MCF 10A (cell line): ENCODE results near the gene LRRK1. TPM values are rescaled to one million over a fixed set of nuclear protein-coding genes. Genes with fewer than 3 reads are reported as not detected.

ENCODE experiments used
- BruUV-seq: library from RNA; stranded (reverse); fragments of 400-500 nt; replicated peaks from 2 replicates; lab custom pipeline; 2021; lab: Mats Ljungman, UMichigan
- CTCF ChIA-PET: fragments of 300-600 bp; sonication (Branson Sonifier 250); formaldehyde crosslinking; extraction: SDS; loops from one replicate; lab custom pipeline; 2021; ENCODE audit warnings: antibody characterized with exemption, inconsistent platforms; lab: Yijun Ruan, JAX
- POLR2A ChIA-PET: fragments of 300-600, 350-650 bp; sonication (Branson Sonifier 250); formaldehyde crosslinking; extraction: SDS; loops from one replicate; lab custom pipeline; 2020; ENCODE audit warnings: antibody characterized with exemption, inconsistent platforms; lab: Yijun Ruan, JAX
- DNase-seq: peaks from one replicate; pipeline ENCODE4 v3.0.0-alpha.2; 2018; ENCODE audit not compliant: unreplicated experiment
- H3K27ac Mint-ChIP-seq: one replicate; pipeline ENCODE4 v1.8.0; 2022; ENCODE audit warnings: mild to moderate bottlenecking, low read depth, mixed read lengths; ENCODE audit not compliant: unreplicated experiment
- H3K27me3 Mint-ChIP-seq: one replicate; pipeline ENCODE4 v1.8.0; 2022; ENCODE audit warnings: mixed read lengths; ENCODE audit not compliant: insufficient read depth, unreplicated experiment
- H3K36me3 Mint-ChIP-seq: one replicate; pipeline ENCODE4 v1.8.0; 2022; ENCODE audit warnings: mild to moderate bottlenecking, moderate library complexity, mixed read lengths; ENCODE audit not compliant: insufficient read depth, unreplicated experiment
- H3K4me1 Mint-ChIP-seq: one replicate; pipeline ENCODE4 v1.8.0; 2022; ENCODE audit warnings: mixed read lengths; ENCODE audit not compliant: insufficient read depth, unreplicated experiment
- H3K4me3 Mint-ChIP-seq: one replicate; pipeline ENCODE4 v1.8.0; 2022; ENCODE audit warnings: mild to moderate bottlenecking, moderate library complexity, mixed read lengths; ENCODE audit not compliant: unreplicated experiment
- H3K9me3 Mint-ChIP-seq: one replicate; pipeline ENCODE4 v1.8.0; 2022; ENCODE audit warnings: mixed read lengths; ENCODE audit not compliant: unreplicated experiment
- intact Hi-C: fragments of 100-400 bp; cut with micrococcal nuclease; formaldehyde crosslinking; loops from 2 replicates; pipeline ENCODE4 v1.14.1; 2022
- total RNA-seq: library from RNA; stranded (reverse); gene quantifications from 2 replicates; pipeline ENCODE4 v1.2.3, GENCODE V29; 2022
- TF ChIP-seq, protein P1 (sequence below): fragments of 200-600 bp; IDR thresholded peaks from one replicate; pipeline ENCODE4 v1.8.0; 2022; ENCODE audit warnings: antibody characterized with exemption, mild to moderate bottlenecking; ENCODE audit not compliant: unreplicated experiment

Gene LRRK1
- total RNA-seq, 1 experiment from 2014 or later = 15.4 TPM

DNA sequence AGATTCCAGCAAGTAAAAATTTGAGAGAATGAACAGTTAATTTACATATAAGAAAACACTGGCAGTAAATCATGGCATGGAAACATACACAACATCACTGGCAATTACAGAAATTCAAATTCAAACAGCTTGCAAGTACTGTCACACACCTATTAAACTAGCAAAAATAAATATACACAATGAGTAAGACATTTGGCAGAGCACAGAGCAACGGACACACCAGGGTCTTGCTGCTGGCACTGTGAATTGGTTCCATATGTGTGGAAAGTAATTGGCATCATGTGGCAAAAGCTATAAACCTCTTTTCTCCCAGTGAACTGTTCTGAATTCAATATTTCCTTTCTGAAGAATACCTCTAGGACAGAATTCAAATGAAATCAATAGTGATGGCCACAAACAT, 78.3 kb downstream of the LRRK1 start:
- H3K9me3 Mint-ChIP-seq = no peaks in the 10 kb centered on the region
- TF ChIP-seq, protein P1, sequence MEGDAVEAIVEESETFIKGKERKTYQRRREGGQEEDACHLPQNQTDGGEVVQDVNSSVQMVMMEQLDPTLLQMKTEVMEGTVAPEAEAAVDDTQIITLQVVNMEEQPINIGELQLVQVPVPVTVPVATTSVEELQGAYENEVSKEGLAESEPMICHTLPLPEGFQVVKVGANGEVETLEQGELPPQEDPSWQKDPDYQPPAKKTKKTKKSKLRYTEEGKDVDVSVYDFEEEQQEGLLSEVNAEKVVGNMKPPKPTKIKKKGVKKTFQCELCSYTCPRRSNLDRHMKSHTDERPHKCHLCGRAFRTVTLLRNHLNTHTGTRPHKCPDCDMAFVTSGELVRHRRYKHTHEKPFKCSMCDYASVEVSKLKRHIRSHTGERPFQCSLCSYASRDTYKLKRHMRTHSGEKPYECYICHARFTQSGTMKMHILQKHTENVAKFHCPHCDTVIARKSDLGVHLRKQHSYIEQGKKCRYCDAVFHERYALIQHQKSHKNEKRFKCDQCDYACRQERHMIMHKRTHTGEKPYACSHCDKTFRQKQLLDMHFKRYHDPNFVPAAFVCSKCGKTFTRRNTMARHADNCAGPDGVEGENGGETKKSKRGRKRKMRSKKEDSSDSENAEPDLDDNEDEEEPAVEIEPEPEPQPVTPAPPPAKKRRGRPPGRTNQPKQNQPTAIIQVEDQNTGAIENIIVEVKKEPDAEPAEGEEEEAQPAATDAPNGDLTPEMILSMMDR = no peak
- no peaks in the 10 kb centered on the region for H3K27me3 Mint-ChIP-seq
- H3K4me3 Mint-ChIP-seq = no peak overlapping the region
- no peak overlapping the region for H3K27ac Mint-ChIP-seq
- no peak for DNase-seq
- BruUV-seq = no TSS peak
- intact Hi-C loops = no loop called here
- ChIA-PET POLR2A (interaction anchor here (1.0 kb wide), 1 partner anchor 94 kb away, joined by 3 read pairs; no protein-coding TSS in a partner anchor), CTCF (interaction anchor here (0.6 to 1.2 kb wide), 2 partner anchors 9 to 114 kb away, joined by 3 to 4 read pairs; no protein-coding TSS in a partner anchor)
- H3K36me3 Mint-ChIP-seq = peaks cover 16% of the 10 kb centered on the region
- H3K4me1 Mint-ChIP-seq = no peaks in the 10 kb centered on the region

DNA sequence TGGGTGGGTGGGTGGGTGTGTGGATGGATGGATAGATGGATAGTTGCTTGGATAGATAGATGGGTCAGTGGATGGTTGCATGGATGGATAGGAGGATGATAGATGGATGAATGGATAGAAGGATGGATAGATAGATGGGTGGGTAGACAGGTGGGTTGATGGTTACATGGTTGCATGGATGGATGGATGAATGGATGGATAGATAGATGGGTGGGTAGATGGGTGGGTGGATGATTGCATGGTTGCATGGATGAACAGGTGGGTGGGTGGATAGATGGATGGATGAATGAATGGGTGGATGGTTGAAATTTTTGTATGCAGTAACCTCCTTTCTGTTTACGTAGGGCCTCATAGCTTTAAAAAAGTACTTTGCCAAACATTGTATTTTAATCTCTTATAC, 79.5 kb downstream of the LRRK1 start:
- DNase-seq = no peak
- CTCF ChIA-PET = interaction anchor here (1.0 to 2.8 kb wide), 3 partner anchors 10 to 80 kb away, joined by 3 to 13 read pairs (median 7); partner anchors contain the start of gene LRRK1
- no peaks in the 10 kb centered on the region for H3K9me3 Mint-ChIP-seq
- H3K4me3 Mint-ChIP-seq = no peak overlapping the region
- intact Hi-C loops = no loop called here
- H3K27ac Mint-ChIP-seq = no peak overlapping the region
- BruUV-seq = no TSS peak
- no peaks in the 10 kb centered on the region for H3K27me3 Mint-ChIP-seq
- TF ChIP-seq, protein P1 = no peak
- H3K36me3 Mint-ChIP-seq = peaks cover 16% of the 10 kb centered on the region
- POLR2A ChIA-PET = no interaction called here
- H3K4me1 Mint-ChIP-seq = no peaks in the 10 kb centered on the region

DNA sequence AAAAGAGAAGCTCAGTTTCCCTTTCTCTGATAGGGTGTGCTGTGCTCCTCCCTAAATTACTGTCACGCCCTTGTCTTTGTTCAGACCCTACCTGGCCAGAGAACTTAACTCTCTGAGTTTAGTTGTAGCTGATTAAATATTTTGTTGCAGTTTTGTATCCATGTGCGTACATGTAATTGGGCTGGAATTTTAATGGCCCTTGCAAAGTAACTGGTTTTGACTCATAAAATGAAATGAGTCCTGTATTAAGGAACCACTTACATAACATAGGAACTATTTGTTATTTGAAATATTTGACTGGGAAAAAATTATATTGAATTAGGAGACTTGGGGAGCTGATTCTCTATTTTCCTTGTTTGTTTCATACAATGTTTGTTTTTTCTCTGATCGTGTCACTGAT, 80.2 kb downstream of the LRRK1 start:
- no TSS peak for BruUV-seq
- TF ChIP-seq, protein P1 = no peak
- H3K4me3 Mint-ChIP-seq = no peak overlapping the region
- POLR2A ChIA-PET = no interaction called here
- CTCF ChIA-PET = interaction anchor here (1.0 to 2.8 kb wide), 3 partner anchors 10 to 81 kb away, joined by 3 to 13 read pairs (median 7); partner anchors contain the start of gene LRRK1
- no peak for DNase-seq
- H3K36me3 Mint-ChIP-seq = peaks cover 13% of the 10 kb centered on the region
- no peaks in the 10 kb centered on the region for H3K27me3 Mint-ChIP-seq
- no peak overlapping the region for H3K27ac Mint-ChIP-seq
- no peaks in the 10 kb centered on the region for H3K4me1 Mint-ChIP-seq
- intact Hi-C loops = no loop called here
- no peaks in the 10 kb centered on the region for H3K9me3 Mint-ChIP-seq

DNA sequence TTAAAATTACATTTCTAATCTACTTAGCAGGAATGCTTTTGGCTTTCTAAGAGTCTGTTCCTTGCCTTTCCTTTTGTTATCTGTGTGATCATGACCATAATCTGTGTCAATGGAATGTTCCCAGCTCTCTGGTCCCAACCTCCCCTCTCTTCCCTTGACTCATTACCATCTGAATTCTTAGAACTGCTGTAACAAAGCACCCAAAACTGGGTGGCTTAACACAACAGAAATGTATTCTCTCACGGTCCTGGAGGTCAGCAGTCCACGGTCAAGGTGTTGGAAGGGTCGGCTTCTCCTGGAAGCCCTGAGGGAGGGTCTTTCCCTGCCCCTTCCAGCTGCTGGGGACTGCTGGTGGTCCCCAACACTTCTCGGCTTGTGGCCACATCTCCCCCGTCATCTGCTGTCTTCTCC, 81.1 kb downstream of the LRRK1 start:
- no peak for DNase-seq
- Mint-ChIP-seq H3K4me3 (no peak overlapping the region), H3K4me1 (no peaks in the 10 kb centered on the region), H3K27me3 (no peaks in the 10 kb centered on the region), H3K9me3 (peaks cover 5% of the 10 kb centered on the region), H3K27ac (no peak overlapping the region), H3K36me3 (peaks cover 7% of the 10 kb centered on the region)
- no TSS peak for BruUV-seq
- ChIA-PET CTCF (interaction anchor here (0.7 to 2.8 kb wide), 2 partner anchors 9 to 82 kb away, joined by 4 to 13 read pairs; no protein-coding TSS in a partner anchor), POLR2A (no interaction called here)
- intact Hi-C loops = no loop called here
- TF ChIP-seq, protein P1 = no peak
